Thoracic aorta (tissue), 2 donors: ENCODE measurements around the gene LRCH1. TPM values are rescaled to one million over a fixed set of nuclear protein-coding genes. Genes with fewer than 3 reads are reported as not detected.

Source experiments
- ATAC-seq: fragments of 150-250 bp; one replicate; pipeline ENCODE4 v1.8.0; 2017; ENCODE audit warnings: low read depth; ENCODE audit not compliant: insufficient number of reproducible peaks, low FRiP score
- DNase-seq: peaks from one replicate; pipeline ENCODE4 v3.0.0-alpha.2; 2020; ENCODE audit warnings: low spot score
- H3K27ac ChIP-seq, 2 donors: fragments of 200-600 bp; sonication (generic); 1 replicate in 1 of 2; 2 replicates in 1 of 2; pipeline ENCODE4 v1.5.1; 2016; ENCODE audit warnings: mild to moderate bottlenecking in 2 of 2, moderate library complexity in 2 of 2
- H3K27me3 ChIP-seq: fragments of 200-600 bp; sonication (generic); replicated peaks from 2 replicates; pipeline ENCODE4 v1.6.0; 2016; ENCODE audit warnings: mild to moderate bottlenecking; ENCODE audit not compliant: insufficient read depth
- H3K36me3 ChIP-seq: fragments of 200-600 bp; sonication (generic); one replicate; pipeline ENCODE4 v1.5.1; 2016
- H3K4me1 ChIP-seq, 2 donors: fragments of 200-600 bp; sonication (generic); 1 replicate in 1 of 2; 2 replicates in 1 of 2; pipeline versions ENCODE4 v1.5.1 to v1.6.0; 2016; ENCODE audit warnings: low read depth in 2 of 2, mild to moderate bottlenecking in 1 of 2; ENCODE audit not compliant: control insufficient read depth in 1 of 2
- H3K4me3 ChIP-seq: fragments of 200-600 bp; sonication (generic); 2 replicates; pipeline ENCODE4 v1.5.1; 2016; ENCODE audit warnings: mild to moderate bottlenecking
- H3K9me3 ChIP-seq: fragments of 200-600 bp; sonication (generic); 2 replicates; pipeline ENCODE4 v1.5.1; 2016
- CTCF ChIP-seq: fragments of 200-600 bp; sonication (generic); IDR thresholded peaks from one replicate; pipeline ENCODE4 v1.5.1; 2019; ENCODE audit warnings: antibody characterized with exemption
- total RNA-seq, 2 donors: library from RNA; depleted of rRNA; stranded (reverse); fragments of >200 nt; gene quantifications; one replicate each; pipeline versions ENCODE4 v1.1.0 to v1.2.3, GENCODE V29; 2016

The LRCH1 gene
- total RNA-seq, 2 donors from 2014 or later, result 29.4 to 38.9 TPM

DNA sequence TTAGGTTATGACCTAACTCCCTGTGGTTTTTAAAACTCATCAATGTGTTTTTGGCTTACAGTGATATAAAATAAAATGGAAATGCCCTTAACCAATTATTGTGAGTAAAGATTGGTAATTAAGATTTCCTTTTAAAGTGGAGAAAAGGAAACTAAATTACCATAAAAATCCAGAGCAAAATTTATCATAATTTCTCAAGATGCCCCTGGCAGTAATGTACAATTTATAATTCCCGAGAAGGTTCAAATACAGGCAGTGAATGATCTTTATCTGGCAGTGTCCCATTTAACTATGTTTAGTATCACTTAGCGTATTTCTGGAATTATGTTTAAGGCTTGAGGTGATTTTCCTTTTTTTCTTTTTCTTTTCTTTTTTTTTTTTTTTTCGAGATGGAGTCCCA lies 182.5 kb downstream of the LRCH1 start:
- no peak overlapping the region for H3K4me3 ChIP-seq
- ATAC-seq, result no peak
- H3K9me3 ChIP-seq, result no peaks in the 10 kb centered on the region
- no peaks in the 10 kb centered on the region for H3K4me1 ChIP-seq
- H3K36me3 ChIP-seq, result peaks cover 26% of the 10 kb centered on the region
- H3K27ac ChIP-seq, result no peak overlapping the region
- H3K27me3 ChIP-seq, result no peaks in the 10 kb centered on the region
- no peak for TF ChIP-seq CTCF
- no peak for DNase-seq

- H3K27ac ChIP-seq, result no peak overlapping the region
- TF ChIP-seq CTCF, result no peak
- no peaks in the 10 kb centered on the region for H3K27me3 ChIP-seq
- no peaks in the 10 kb centered on the region for H3K9me3 ChIP-seq
- DNase-seq, result no peak
- H3K4me1 ChIP-seq, result no peaks in the 10 kb centered on the region
- H3K4me3 ChIP-seq, result no peak overlapping the region
- ATAC-seq, result no peak
- peaks cover 29% of the 10 kb centered on the region for H3K36me3 ChIP-seq
Observed at GRCh38 chr13:46736541-46737310, 183.8 kb downstream of the LRCH1 start.

DNA sequence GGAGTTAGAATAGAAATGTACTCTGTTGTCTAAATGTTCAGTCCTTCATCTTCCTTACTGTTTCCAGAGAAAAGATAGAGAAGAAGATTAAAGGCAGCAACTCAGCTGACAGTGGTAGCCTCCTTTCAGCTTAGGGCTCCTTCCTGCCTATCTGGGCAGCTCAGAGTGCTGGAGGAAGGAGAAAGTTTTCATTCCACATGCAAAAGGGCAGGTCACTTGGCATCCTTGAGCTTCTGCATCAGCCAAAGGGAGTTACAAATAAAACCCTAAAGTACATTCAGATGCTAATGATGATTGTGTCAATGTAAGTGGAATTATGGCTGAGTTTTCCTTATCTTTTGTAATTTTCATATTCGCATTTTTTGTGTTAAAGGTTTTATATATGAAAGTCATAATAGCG lies 185.1 kb downstream of the LRCH1 start:
- Histone ChIP-seq H3K4me1 (no peaks in the 10 kb centered on the region), H3K36me3 (peaks cover 28% of the 10 kb centered on the region), H3K27ac (no peak overlapping the region), H3K9me3 (no peaks in the 10 kb centered on the region), H3K4me3 (no peak overlapping the region), H3K27me3 (no peaks in the 10 kb centered on the region)
- no peak for TF ChIP-seq CTCF
- no peak for DNase-seq
- no peak for ATAC-seq

- H3K9me3 ChIP-seq, result no peaks in the 10 kb centered on the region
- H3K4me1 ChIP-seq, result no peaks in the 10 kb centered on the region
- DNase-seq (no peak), ATAC-seq (no peak)
- no peak for TF ChIP-seq CTCF
- H3K36me3 ChIP-seq, result peaks cover 26% of the 10 kb centered on the region
- H3K4me3 ChIP-seq, result no peak overlapping the region
- no peaks in the 10 kb centered on the region for H3K27me3 ChIP-seq
- H3K27ac ChIP-seq, result no peak overlapping the region
Observed at GRCh38 chr13:46738766-46739165, 185.8 kb downstream of the LRCH1 start.

- Histone ChIP-seq H3K27me3 (no peaks in the 10 kb centered on the region), H3K27ac (no peak overlapping the region), H3K36me3 (peaks cover 23% of the 10 kb centered on the region), H3K4me1 (no peaks in the 10 kb centered on the region), H3K4me3 (no peak overlapping the region), H3K9me3 (no peaks in the 10 kb centered on the region)
- no peak for DNase-seq
- TF ChIP-seq CTCF, result no peak
- no peak for ATAC-seq
Observed at GRCh38 chr13:46739447-46740098, 186.6 kb downstream of the LRCH1 start.
